ENCODE data around the gene FAH.
"Not testable (repeated sequence)": the region's sequence is repeated elsewhere in the genome, so short reads cannot be mapped to it uniquely, and the experiment has no call there.

FAH gene

GRCh38 chr15:80152180-80152895, 461 bp upstream of the FAH start:
- DNase-seq = peak; percentile 86

GRCh38 chr15:80153900-80154299, 1.1 kb downstream of the FAH start:
- DNase-seq = no peak

GRCh38 chr15:80154336-80154735, 1.5 kb downstream of the FAH start:
- no peak for DNase-seq

GRCh38 chr15:80155001-80155377, 2.2 kb downstream of the FAH start:
- DNase-seq = no peak

GRCh38 chr15:80155378-80156175, 2.8 kb downstream of the FAH start:
- not testable (repeated sequence) for DNase-seq

GRCh38 chr15:80156176-80156720, 3.4 kb downstream of the FAH start:
- no peak for DNase-seq

GRCh38 chr15:80157215-80157614, 4.4 kb downstream of the FAH start:
- DNase-seq = no peak

- DNase-seq = no peak
Observed at GRCh38 chr15:80159301-80159700, 6.5 kb downstream of the FAH start.

GRCh38 chr15:80159811-80160569, 7.2 kb downstream of the FAH start:
- no peak for DNase-seq

- no peak for DNase-seq
Observed at GRCh38 chr15:80160570-80161156, 7.9 kb downstream of the FAH start.

- DNase-seq = no peak
Observed at GRCh38 chr15:80161468-80162016, 8.7 kb downstream of the FAH start.

GRCh38 chr15:80162059-80162554, 9.3 kb downstream of the FAH start:
- DNase-seq = no peak

- no peak for DNase-seq
Observed at GRCh38 chr15:80163217-80163616, 10.4 kb downstream of the FAH start.

- DNase-seq = no peak
Observed at GRCh38 chr15:80163897-80164296, 11.1 kb downstream of the FAH start.

- DNase-seq = no peak
Observed at GRCh38 chr15:80167936-80168335, 15.1 kb downstream of the FAH start.

GRCh38 chr15:80168421-80168820, 15.6 kb downstream of the FAH start:
- no peak for DNase-seq

- DNase-seq = no peak
Observed at GRCh38 chr15:80169768-80170357, 17.1 kb downstream of the FAH start.

- DNase-seq = no peak
Observed at GRCh38 chr15:80170596-80170995, 17.8 kb downstream of the FAH start.

- no peak for DNase-seq
Observed at GRCh38 chr15:80171787-80172186, 19.0 kb downstream of the FAH start.

GRCh38 chr15:80172401-80172800, 19.6 kb downstream of the FAH start:
- DNase-seq = no peak

- DNase-seq = peak; percentile 68
Observed at GRCh38 chr15:80173022-80173759, 20.4 kb downstream of the FAH start.
